Epithelial cell of prostate (primary cell): ENCODE results near the gene DBH.

ENCODE experiments used
- DNase-seq: peaks from one replicate; pipeline ENCODE4 v3.0.0-alpha.2; 2011; ENCODE audit warnings: low read depth, low spot score
- H3K27ac ChIP-seq: fragments of 450-650 bp; 2 replicates; pipeline ENCODE4 v1.5.1; 2017; ENCODE audit warnings: mild to moderate bottlenecking

DBH gene

DNA sequence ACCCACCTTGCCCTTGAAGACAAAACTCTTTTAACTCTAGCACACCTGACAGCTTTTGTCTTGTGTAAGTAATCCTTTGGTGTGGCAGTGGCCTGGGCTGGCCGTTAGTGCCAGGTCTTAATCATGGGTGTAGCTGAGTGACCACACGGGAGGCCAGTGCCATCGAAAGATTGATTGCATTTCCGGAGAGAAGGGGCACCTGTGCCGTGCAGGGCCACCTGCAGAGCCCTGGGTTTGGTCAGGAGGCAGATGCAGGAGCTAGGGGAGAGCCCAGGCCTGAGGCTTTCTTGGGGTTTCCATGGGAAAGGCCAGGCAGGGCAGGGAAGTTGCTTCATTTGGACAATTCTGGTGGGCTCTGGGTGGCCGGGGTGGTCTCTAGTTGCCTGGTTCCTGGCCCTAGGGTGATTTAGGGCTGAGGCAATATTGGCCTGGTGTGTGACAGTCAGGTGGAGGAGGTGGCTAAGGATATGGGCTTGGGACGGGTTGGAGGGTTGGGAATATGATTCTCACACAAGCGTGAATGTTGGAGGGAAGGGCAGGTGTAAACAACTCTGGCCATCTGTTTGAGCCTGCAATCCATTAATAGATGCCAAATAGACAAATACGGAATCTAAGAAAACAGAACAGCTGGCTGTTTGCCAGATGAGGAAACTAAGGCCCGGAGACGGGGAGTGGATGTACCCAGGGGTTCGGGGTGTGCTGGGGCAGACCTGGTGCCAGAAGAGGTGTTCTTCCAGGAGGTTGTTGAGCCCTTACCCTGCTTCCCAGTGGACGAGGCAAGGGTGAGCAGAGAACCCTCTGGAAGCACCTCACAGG lies 4.6 kb downstream of the DBH start:
- no peak overlapping the region for H3K27ac ChIP-seq

DNA sequence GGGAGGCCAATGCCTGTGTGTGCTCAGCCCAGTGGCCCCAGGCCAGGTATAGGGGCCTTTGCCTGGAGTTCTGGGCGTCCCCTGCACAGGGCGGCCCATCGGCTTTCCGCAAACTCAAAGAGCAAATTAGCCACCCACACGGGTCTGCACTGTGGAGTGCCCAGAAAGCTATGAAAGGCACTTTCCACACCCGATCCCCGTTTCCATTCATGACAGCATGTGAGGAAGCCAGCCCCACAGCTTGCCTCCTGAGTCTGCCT lies 5.2 kb downstream of the DBH start:
- DNase-seq, result no peak

More for the DNA sequence above, 4.6 kb downstream of the DBH start:
- no peak for DNase-seq

DNA sequence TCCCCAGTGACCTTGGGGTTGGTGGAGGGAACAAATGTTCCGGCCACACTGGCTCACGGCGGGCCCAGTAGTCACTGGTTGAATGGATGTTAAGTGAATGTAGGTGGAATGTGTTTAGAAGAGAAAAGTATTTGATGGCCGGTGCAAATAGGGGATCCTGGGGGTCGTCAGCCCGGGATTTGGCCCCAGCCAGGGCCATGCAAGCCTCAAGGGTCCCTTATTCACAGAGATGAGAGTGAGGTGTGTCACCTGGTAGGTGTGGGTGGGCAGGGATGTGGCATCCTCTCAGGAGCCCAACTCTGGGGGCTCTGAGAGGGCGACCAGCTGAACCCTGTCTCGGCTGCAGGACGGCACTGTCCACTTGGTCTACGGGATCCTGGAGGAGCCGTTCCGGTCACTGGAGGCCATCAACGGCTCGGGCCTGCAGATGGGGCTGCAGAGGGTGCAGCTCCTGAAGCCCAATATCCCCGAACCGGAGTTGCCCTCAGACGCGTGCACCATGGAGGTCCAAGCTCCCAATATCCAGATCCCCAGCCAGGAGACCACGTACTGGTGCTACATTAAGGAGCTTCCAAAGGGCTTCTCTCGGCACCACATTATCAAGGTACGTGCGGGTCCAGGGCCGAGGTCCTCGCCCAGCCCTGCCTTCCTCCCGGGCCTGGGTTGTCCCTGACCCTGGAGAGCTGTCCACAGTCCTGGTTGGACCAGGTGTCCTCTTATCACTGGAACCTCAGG lies 5.9 kb downstream of the DBH start:
- DNase-seq, result no peak

More for the DNA sequence above, 5.2 kb downstream of the DBH start:
- no peak overlapping the region for H3K27ac ChIP-seq

DNA sequence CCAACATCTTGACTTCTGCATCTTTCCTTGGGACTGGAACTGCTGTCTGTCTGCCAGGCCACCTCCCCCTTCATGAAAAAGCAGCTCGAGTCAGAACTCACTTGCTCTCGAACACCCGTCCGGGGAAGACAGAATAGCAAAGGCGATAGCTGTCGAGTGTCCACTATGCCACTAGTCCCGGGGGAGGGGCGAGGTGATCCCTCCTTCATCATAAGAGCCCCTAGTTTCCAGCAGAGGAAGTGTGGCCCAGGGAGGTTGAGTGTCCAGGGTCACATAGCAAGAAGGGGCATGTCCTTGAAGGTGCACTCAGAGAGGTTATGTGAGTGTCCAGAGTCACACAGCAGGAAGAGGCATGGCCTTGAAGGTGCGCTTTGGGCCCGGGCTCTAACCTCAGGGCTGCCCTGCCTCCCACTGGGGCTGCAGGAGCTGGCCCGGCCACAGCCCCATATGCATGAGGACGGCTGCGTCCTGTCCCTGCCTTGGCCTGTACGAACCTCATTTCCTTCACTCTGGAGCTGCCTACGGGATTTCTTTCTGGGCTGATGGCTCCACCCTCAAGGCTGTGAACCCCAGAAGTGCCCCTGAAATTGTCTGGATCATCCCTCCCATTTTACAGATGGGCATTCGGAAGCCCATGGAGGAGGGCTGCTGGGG lies 6.7 kb downstream of the DBH start:
- no peak overlapping the region for H3K27ac ChIP-seq
- DNase-seq, result no peak

More for the DNA sequence above, 5.9 kb downstream of the DBH start:
- no peak overlapping the region for H3K27ac ChIP-seq

DNA sequence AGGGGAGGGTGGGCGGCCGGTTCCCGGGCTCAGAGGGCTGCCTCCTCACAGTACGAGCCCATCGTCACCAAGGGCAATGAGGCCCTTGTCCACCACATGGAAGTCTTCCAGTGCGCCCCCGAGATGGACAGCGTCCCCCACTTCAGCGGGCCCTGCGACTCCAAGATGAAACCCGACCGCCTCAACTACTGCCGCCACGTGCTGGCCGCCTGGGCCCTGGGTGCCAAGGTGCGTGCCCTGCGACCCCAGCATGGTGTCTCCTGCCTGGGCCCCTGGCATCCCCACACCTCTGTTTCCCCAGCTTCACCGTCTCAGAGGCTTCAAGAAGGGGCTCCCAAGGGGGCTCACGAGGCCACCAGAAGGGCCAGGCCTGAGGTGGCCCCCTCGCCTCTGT lies 7.2 kb downstream of the DBH start:
- DNase-seq, result no peak

DNA sequence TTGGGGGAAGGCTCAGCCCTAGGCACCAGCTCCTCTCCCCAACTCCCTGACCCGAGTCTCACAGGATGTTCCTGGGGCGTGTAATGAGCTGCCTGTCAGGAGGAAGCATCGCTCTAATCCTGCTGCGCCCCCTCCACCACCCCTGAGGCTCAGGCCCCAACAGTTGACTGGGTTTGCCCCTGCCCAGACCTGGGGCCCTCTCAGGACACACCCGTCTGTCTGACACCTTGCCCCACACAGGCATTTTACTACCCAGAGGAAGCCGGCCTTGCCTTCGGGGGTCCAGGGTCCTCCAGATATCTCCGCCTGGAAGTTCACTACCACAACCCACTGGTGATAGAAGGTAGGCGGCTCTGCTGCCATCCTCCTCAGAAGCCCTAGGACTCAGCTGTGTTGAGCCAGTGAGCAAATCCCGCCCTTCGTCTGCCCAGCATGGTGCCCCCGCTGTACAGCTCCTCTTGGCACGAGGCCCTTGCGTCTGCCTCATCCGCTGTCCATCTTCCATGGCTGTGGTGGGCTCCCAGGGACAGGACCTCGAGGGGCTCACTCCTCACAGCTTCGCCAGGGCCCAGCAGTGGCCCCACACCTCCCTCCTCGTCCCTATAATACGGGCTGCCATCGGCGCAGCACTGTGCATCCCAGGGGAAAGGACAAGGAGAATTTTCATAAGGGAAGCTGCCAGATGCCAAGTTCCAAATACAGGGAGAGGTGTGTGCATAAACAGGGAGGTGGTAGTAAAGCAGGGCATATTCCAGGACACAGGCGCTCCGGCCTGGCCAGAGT lies 8.0 kb downstream of the DBH start:
- H3K27ac ChIP-seq, result no peak overlapping the region
- no peak for DNase-seq

More for the DNA sequence above, 7.2 kb downstream of the DBH start:
- H3K27ac ChIP-seq, result no peak overlapping the region

DNA sequence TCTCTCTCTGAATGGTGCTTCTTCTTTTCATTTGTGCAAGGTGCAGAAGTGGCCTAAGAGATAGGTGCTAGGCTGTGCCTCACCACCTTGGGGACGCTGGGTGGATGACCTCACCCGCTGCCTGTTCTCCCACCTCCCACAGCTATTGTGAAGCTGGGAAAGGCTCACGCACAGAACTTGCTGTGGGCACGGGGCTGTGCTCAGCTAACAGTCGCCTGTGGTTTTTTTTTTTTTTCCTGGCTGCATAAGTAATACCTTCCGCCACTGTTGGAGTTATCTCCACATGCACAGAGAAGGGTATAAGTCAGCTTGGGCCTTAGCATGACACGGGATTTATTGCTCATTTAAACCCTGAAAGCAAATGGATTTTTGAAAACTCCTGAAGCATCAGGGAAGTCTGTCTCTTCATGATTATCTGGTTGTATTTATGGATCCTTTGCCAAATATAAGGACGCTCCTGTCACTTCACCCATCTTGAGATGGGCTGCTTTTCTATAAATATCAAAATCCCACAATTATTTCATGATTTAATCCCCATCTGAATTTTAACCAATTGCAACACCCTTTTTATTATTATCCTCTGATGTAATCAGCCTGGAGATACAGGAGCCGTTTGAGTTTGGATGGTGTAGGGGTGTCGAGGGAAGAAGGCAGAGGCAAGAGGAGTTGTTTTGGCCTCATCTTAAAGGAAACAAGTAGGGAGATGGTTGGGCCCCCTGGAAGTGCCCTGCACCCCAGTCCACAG lies 9.0 kb downstream of the DBH start:
- no peak for DNase-seq
- H3K27ac ChIP-seq, result no peak overlapping the region

DNA sequence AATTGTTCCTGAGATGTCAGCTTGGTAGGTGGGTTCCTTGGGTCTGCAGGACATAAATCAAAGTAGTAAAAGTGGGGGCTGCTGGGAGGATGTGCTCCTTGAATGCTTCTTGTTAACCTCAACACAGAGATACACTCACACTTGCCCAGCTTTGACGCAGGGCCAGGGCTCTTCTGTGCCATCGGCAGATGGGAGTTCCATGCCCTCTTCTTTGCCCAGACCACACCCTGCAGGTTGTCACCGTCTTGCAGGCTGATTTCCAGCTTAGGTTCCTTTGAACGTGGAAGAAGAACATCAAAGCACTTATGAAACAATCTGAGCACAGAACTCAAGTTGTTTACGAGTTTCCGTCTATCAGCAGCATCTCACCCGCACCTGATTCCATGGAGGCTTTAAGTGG lies 11.0 kb downstream of the DBH start:
- DNase-seq, result no peak
- no peak overlapping the region for H3K27ac ChIP-seq

DNA sequence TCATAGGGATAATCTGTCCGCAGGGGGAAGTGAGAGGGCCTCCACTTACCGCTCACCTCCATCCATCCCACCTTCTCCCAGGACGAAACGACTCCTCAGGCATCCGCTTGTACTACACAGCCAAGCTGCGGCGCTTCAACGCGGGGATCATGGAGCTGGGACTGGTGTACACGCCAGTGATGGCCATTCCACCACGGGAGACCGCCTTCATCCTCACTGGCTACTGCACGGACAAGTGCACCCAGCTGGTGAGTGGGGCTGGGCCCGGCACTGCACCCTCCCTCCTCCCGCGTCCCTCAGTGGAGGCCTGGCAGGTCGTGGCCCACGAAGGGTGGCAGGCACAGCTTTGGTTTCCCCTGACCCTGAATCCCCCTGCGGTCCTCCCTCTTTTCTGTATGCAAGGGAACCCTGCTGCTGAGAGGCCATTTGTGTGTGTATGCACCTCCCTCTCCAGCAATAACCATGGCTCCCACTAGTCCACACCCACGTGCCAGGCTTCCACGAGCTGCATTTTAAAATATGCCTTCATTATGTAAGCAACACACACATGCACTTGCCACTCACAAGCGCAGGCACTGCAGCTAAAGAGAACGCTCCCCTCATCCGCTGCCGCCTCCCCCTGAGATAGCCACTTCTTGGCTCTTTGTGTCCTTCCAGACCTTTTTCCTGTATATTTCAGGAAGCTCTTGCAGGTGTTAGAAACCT lies 11.8 kb downstream of the DBH start:
- DNase-seq, result no peak
- H3K27ac ChIP-seq, result no peak overlapping the region

DNA sequence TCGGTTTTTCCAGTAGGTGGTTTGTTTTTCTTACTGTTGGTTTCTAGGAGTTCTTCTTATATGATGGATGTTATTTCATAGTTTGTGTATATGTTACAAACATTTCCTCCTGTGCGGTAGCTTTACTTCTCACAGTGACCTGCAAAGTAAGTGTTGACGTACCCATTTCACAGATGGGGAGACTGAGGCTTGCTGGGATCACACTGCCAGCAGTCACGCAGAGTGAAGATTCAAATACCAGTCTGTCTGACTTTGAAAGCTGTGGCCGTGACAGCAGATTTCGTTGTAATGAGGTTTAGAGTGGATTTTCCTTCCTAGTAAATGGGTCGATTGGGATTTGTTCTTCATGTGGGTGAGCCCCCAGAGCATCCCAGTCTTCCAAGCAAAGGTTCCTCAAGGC lies 13.0 kb downstream of the DBH start:
- no peak for DNase-seq

DNA sequence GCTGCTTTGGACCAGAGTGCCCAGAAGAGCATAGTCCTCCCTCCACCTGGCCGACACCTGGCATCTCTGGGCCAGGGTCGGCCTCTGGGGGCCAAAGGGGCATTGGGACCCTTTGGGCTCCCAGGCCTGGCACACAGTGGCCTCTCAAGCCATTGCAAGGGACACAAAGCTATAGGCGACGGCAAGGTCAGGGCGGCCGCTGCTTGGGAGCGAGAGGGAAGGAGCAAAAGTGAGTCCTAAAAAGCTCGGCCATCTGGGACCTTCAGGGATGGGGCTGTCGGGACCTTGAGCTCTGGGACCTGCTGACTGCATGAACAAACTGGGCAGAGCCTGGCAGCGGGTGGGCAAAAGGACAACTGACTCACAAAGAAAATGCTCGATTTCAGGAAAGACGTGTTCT lies 13.9 kb downstream of the DBH start:
- no peak overlapping the region for H3K27ac ChIP-seq
- no peak for DNase-seq

More for the DNA sequence above, 13.0 kb downstream of the DBH start:
- no peak overlapping the region for H3K27ac ChIP-seq

DNA sequence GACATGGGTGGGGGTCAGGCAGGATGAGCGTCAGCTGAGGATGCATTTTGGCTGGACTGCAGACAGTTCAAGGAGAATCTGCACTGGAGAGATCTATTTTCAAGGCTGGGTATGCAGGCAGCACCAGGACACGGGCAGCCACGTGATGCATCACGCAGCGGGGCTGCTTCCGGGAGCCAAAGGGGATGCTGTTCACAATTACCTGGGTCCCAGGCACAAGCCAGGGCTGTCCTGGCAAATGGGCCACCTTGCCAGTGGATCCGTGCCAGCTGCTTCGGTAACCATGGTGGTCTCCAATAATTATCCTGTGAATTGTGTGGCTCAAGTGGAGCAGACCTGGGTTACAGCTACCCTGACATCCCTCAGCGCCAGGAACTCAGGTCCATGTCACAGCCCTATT lies 17.5 kb downstream of the DBH start:
- no peak for DNase-seq
- H3K27ac ChIP-seq, result no peak overlapping the region

DNA sequence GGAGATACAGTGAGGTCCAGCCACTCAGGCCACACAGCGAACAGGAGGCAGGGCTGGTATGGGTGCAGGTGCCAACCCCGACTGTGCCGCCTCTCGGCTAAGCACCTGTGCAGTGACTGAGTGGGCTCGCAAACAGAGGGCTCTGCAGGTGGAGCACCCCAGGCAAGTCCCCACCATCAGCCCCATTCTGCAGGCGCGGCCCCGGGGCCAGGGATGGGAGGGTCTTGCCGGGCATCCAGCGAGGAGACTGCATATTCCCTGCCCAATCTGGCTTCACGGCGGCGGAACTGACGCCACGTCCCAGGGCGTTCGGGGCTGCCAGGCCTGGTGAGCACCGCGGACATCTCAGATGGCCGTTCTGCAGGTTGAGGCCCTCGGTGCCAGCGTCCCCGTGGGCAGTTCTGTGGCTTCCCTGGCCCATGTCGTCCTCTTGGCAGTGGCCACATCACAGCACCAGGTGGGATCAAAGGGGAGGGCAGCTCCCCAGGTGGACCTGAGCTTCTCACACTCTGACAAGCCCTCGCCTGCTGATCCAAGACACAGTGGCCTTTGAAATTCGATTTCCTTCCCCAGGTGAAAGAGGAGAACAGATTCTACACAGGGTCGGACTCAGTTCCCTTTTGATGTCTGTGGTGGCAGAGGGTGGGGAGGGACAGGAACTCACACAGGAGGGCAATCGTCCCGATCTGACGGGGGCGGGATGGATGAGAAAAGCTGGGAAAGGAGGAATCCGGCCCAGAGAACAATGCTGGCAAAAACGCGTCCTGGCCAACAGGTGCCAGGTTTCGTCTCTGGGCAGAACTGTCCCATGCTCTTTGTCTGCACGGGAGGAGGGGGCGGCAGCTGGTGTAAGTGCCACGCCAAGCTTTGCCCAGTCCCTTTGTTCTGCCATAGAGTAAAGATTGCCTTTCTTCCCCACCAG lies 18.8 kb downstream of the DBH start:
- no peak for DNase-seq

DNA sequence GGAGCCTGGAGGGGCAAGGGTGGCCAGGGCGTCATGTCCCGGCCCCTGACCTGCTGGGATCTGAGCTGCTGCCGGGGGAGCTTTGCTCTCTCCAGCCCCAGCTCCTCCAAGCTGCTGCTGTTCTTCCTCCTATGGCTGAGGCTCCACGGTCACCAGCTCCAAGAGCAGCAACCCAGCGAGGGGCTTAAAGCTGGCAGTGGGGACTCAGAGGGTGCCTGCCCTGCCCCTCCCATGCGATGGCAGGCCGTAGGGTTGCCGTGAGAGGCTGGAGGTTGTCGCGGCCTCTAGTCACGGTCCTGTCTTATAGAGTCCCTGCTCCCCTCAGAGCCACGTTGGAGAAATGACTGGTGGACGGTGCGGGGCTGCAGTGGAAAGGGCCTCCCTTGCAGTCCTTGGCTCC lies 19.5 kb downstream of the DBH start:
- H3K27ac ChIP-seq, result no peak overlapping the region
- DNase-seq, result no peak

More for the DNA sequence above, 18.8 kb downstream of the DBH start:
- H3K27ac ChIP-seq, result no peak overlapping the region

DNA sequence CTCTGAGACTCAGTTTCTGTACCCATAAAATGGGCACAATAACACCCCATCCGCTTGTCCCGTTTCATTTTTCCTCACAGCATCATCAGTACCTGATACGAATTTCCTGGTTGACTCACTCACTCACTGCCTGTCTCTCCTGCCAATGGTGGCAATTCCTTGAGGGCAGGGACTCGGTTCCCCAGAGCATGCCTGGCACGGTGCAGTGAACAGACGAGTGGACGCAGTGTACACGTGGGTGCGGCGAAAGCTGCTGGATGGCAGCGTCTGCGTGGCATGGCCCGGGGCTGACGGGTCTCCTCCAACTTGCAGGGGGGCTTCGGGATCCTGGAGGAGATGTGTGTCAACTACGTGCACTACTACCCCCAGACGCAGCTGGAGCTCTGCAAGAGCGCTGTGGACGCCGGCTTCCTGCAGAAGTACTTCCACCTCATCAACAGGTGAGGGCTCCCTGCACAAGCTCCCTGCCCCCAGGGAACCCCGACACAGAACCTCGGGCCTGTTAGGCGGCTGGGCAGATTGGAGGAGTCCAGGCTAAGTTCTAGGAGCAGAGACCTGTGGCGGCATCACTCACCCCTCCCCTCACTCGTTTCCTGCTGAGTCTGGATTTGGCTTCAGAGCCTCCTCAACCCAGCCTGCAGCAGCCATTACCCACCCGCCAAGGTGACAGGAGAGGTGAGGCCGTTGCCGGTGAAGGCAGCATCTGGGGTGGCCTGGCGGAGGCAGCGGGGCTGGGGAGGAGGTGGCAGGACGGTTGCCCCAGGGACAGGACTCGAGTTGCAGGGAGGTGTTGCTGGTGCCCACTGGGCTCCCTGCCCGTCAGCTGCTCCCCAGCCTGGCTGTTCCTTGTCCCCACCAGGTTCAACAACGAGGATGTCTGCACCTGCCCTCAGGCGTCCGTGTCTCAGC lies 20.3 kb downstream of the DBH start:
- DNase-seq, result no peak
- H3K27ac ChIP-seq, result no peak overlapping the region

DNA sequence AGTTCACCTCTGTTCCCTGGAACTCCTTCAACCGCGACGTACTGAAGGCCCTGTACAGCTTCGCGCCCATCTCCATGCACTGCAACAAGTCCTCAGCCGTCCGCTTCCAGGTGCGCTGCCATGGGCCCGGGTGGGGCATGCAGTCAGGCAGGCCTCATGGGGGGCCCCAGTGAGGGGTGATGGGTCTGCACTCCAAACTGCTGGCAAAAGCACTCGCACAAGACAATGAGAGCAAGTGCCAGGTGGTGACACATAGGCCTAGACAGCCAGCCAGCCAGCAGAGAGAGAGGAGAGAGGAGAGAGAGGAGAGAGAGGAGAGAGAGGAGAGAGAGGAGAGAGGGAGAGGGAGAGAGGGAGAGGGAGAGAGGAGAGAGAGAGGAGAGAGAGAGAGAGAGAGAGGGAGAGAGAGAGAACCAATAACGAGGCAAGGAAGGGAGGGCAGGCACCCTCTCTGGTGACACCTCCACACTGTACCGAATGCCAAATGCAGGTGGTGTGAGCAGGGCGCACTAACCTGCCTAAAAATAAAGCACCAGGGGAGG lies 21.0 kb downstream of the DBH start:
- DNase-seq, result no peak
- no peak overlapping the region for H3K27ac ChIP-seq
